Activated naive CD8-positive, alpha-beta T cell (primary cell): Measurements from ENCODE around the gene ZBTB20.
"Not testable (repeated sequence)": the region's sequence is repeated elsewhere in the genome, so short reads cannot be mapped to it uniquely, and the experiment has no call there.

ENCODE experiments used
- H3K27ac Mint-ChIP-seq: one replicate; pipeline ENCODE4 v1.8.0; 2021; ENCODE audit warnings: mixed read lengths
- H3K27me3 Mint-ChIP-seq: one replicate; pipeline ENCODE4 v1.8.0; 2021; ENCODE audit warnings: mixed read lengths
- H3K36me3 Mint-ChIP-seq: one replicate; pipeline ENCODE4 v1.8.0; 2021; ENCODE audit warnings: mixed read lengths
- H3K4me1 Mint-ChIP-seq: one replicate; pipeline ENCODE4 v1.8.0; 2021; ENCODE audit warnings: low read depth, mixed read lengths
- H3K4me3 Mint-ChIP-seq: one replicate; pipeline ENCODE4 v1.8.0; 2021; ENCODE audit warnings: mild to moderate bottlenecking, mixed read lengths
- H3K9me3 Mint-ChIP-seq: one replicate; pipeline ENCODE4 v1.8.0; 2021; ENCODE audit warnings: low read depth, mixed read lengths

ZBTB20 gene

GRCh38 chr3:115111632-115112031 lies 35.5 kb downstream of the ZBTB20 start:
- Mint-ChIP-seq H3K27ac (no peak overlapping the region), H3K36me3 (peaks cover 9% of the 10 kb centered on the region), H3K4me1 (peaks cover 7% of the 10 kb centered on the region)

GRCh38 chr3:115110830-115111229 lies 36.3 kb downstream of the ZBTB20 start:
- Mint-ChIP-seq H3K27me3 (no peaks in the 10 kb centered on the region), H3K9me3 (peaks cover 3% of the 10 kb centered on the region), H3K4me1 (peaks cover 7% of the 10 kb centered on the region), H3K4me3 (no peak overlapping the region), H3K36me3 (peaks cover 9% of the 10 kb centered on the region), H3K27ac (no peak overlapping the region)

More at GRCh38 chr3:115111632-115112031, 35.5 kb downstream of the ZBTB20 start:
- Mint-ChIP-seq H3K9me3 (peaks cover 3% of the 10 kb centered on the region), H3K4me3 (no peak overlapping the region), H3K27me3 (no peaks in the 10 kb centered on the region)

- not testable (repeated sequence) for H3K4me1 Mint-ChIP-seq, H3K27ac Mint-ChIP-seq, H3K27me3 Mint-ChIP-seq, H3K9me3 Mint-ChIP-seq, H3K36me3 Mint-ChIP-seq, H3K4me3 Mint-ChIP-seq
These were observed 37.0 kb downstream of the ZBTB20 start for GRCh38 chr3:115110066-115110465.

GRCh38 chr3:115108614-115109013 lies 38.5 kb downstream of the ZBTB20 start:
- Mint-ChIP-seq H3K27me3 (no peaks in the 10 kb centered on the region), H3K4me3 (no peak overlapping the region), H3K9me3 (peaks cover 8% of the 10 kb centered on the region), H3K36me3 (peaks cover 19% of the 10 kb centered on the region), H3K4me1 (peaks cover 5% of the 10 kb centered on the region), H3K27ac (no peak overlapping the region)

GRCh38 chr3:115102046-115102445 lies 45.0 kb downstream of the ZBTB20 start:
- no peaks in the 10 kb centered on the region for H3K27me3 Mint-ChIP-seq
- H3K4me3 Mint-ChIP-seq = no peak overlapping the region
- peaks cover 5% of the 10 kb centered on the region for H3K9me3 Mint-ChIP-seq
- no peak overlapping the region for H3K27ac Mint-ChIP-seq
- peaks cover 49% of the 10 kb centered on the region for H3K4me1 Mint-ChIP-seq
- H3K36me3 Mint-ChIP-seq = peaks cover 13% of the 10 kb centered on the region

GRCh38 chr3:115100806-115101205 lies 46.3 kb downstream of the ZBTB20 start:
- Mint-ChIP-seq H3K4me1 (peaks cover 56% of the 10 kb centered on the region), H3K27ac (peak overlapping the region; percentile 82), H3K4me3 (peak overlapping the region; percentile 90)

GRCh38 chr3:115099986-115100571 lies 47.0 kb downstream of the ZBTB20 start:
- Mint-ChIP-seq H3K4me1 (peaks cover 63% of the 10 kb centered on the region), H3K27ac (peak overlapping the region; percentile 82), H3K36me3 (peaks cover 13% of the 10 kb centered on the region), H3K9me3 (peaks cover 5% of the 10 kb centered on the region), H3K27me3 (no peaks in the 10 kb centered on the region), H3K4me3 (peak overlapping the region; percentile 90)

More at GRCh38 chr3:115100806-115101205, 46.3 kb downstream of the ZBTB20 start:
- H3K9me3 Mint-ChIP-seq = peaks cover 5% of the 10 kb centered on the region
- no peaks in the 10 kb centered on the region for H3K27me3 Mint-ChIP-seq
- peaks cover 13% of the 10 kb centered on the region for H3K36me3 Mint-ChIP-seq

- H3K4me1 Mint-ChIP-seq = peaks cover 64% of the 10 kb centered on the region
- no peaks in the 10 kb centered on the region for H3K27me3 Mint-ChIP-seq
- H3K36me3 Mint-ChIP-seq = peaks cover 9% of the 10 kb centered on the region
- H3K9me3 Mint-ChIP-seq = peaks cover 5% of the 10 kb centered on the region
- peak overlapping the region; percentile 90 for H3K4me3 Mint-ChIP-seq
- H3K27ac Mint-ChIP-seq = peak overlapping the region; percentile 82
These were observed 47.7 kb downstream of the ZBTB20 start for GRCh38 chr3:115099134-115099985.

GRCh38 chr3:115098354-115099073 lies 48.6 kb downstream of the ZBTB20 start:
- no peaks in the 10 kb centered on the region for H3K27me3 Mint-ChIP-seq
- H3K4me3 Mint-ChIP-seq = peak overlapping the region; percentile 32
- H3K4me1 Mint-ChIP-seq = peaks cover 69% of the 10 kb centered on the region
- no peaks in the 10 kb centered on the region for H3K9me3 Mint-ChIP-seq
- H3K36me3 Mint-ChIP-seq = peaks cover 3% of the 10 kb centered on the region
- no peak overlapping the region for H3K27ac Mint-ChIP-seq

GRCh38 chr3:115095236-115095635 lies 51.9 kb downstream of the ZBTB20 start:
- H3K4me1 Mint-ChIP-seq = peaks cover 63% of the 10 kb centered on the region
- no peak overlapping the region for H3K27ac Mint-ChIP-seq
- H3K4me3 Mint-ChIP-seq = no peak overlapping the region
- H3K27me3 Mint-ChIP-seq = no peaks in the 10 kb centered on the region
- no peaks in the 10 kb centered on the region for H3K9me3 Mint-ChIP-seq
- H3K36me3 Mint-ChIP-seq = no peaks in the 10 kb centered on the region

GRCh38 chr3:115092220-115092791 lies 54.8 kb downstream of the ZBTB20 start:
- H3K4me3 Mint-ChIP-seq = no peak overlapping the region
- no peaks in the 10 kb centered on the region for H3K9me3 Mint-ChIP-seq
- no peaks in the 10 kb centered on the region for H3K36me3 Mint-ChIP-seq
- no peaks in the 10 kb centered on the region for H3K27me3 Mint-ChIP-seq
- peaks cover 41% of the 10 kb centered on the region for H3K4me1 Mint-ChIP-seq
- no peak overlapping the region for H3K27ac Mint-ChIP-seq

GRCh38 chr3:115090712-115091111 lies 56.4 kb downstream of the ZBTB20 start:
- H3K36me3 Mint-ChIP-seq = no peaks in the 10 kb centered on the region
- no peaks in the 10 kb centered on the region for H3K27me3 Mint-ChIP-seq
- no peaks in the 10 kb centered on the region for H3K9me3 Mint-ChIP-seq
- peaks cover 42% of the 10 kb centered on the region for H3K4me1 Mint-ChIP-seq
- no peak overlapping the region for H3K4me3 Mint-ChIP-seq
- no peak overlapping the region for H3K27ac Mint-ChIP-seq

- Mint-ChIP-seq H3K4me1 (peaks cover 46% of the 10 kb centered on the region), H3K27me3 (no peaks in the 10 kb centered on the region), H3K4me3 (no peak overlapping the region), H3K9me3 (no peaks in the 10 kb centered on the region), H3K27ac (no peak overlapping the region), H3K36me3 (peaks cover 5% of the 10 kb centered on the region)
These were observed 57.6 kb downstream of the ZBTB20 start for GRCh38 chr3:115089481-115089880.

GRCh38 chr3:115087512-115087911 lies 59.6 kb downstream of the ZBTB20 start:
- Mint-ChIP-seq H3K9me3 (no peaks in the 10 kb centered on the region), H3K36me3 (peaks cover 5% of the 10 kb centered on the region), H3K4me1 (peaks cover 43% of the 10 kb centered on the region), H3K4me3 (no peak overlapping the region), H3K27me3 (no peaks in the 10 kb centered on the region), H3K27ac (no peak overlapping the region)

GRCh38 chr3:115086344-115086743 lies 60.7 kb downstream of the ZBTB20 start:
- Mint-ChIP-seq H3K4me1 (peaks cover 43% of the 10 kb centered on the region), H3K9me3 (no peaks in the 10 kb centered on the region), H3K4me3 (no peak overlapping the region), H3K27me3 (no peaks in the 10 kb centered on the region), H3K27ac (no peak overlapping the region), H3K36me3 (peaks cover 5% of the 10 kb centered on the region)
